IPS DF 19.7 (cell line): Measurements from ENCODE around the gene REPS2.
"Not testable (repeated sequence)": the region's sequence is repeated elsewhere in the genome, so short reads cannot be mapped to it uniquely, and the experiment has no call there.

ENCODE experiments used
- DNase-seq: peaks from one replicate; pipeline ENCODE4 v3.0.0-alpha.2; 2013; ENCODE audit warnings: low read depth, low spot score

Gene REPS2

DNA sequence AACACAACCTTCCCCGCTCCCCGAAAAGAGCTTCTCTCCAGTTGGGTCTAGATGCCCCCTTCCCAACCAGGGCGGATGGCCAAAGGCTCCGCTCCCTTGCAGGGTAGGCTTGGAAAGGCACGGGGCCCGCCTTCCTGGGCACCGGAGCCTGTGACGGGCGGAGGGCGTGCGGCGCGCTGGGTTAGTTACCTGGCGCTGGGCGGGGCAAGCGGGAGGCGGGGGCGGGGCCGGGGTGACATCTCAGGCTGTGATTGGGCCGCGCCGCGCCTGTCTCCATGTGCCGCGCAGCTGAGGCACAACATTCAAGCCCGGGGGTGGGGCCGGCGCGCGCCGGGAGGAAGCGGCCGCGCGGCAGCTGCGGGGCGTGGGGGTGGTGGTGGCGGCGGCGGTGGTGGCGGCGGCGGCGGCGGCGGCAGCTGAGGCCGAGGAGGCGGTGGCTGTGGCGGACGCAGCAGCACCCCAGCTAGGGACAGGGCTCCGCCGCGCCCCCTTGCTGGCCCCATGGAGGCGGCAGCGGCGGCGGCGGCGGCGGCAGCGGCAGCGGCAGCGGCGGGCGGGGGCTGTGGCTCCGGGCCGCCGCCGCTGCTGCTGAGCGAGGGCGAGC, at the start of gene REPS2:
Gene REPS2, plus strand, starts transcription at position 298 of the 604 bp plus-strand sequence. Its CDS starts 204 bp downstream, at position 502.
- no peak for DNase-seq

DNA sequence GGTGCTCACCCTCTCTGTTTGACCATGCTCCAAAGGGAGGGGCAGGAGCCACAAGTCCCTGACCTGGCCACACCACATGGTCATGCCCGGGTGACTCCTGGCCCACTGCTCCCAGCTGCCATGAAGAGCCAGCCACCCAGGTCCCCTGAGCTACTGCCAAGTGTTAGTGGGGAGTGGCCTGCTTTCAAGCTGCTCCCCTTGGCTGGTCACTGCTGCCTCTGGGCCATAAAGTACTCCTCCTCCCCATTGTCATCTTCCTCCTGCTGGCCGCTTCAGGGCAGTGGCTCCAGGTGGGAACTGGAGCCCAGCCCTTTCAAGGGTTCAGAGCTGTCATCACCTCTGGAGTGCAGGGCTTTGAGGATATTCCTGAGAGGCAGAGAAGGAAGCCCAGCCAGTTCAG, 49.0 kb upstream of the REPS2 start:
- no peak for DNase-seq

DNA sequence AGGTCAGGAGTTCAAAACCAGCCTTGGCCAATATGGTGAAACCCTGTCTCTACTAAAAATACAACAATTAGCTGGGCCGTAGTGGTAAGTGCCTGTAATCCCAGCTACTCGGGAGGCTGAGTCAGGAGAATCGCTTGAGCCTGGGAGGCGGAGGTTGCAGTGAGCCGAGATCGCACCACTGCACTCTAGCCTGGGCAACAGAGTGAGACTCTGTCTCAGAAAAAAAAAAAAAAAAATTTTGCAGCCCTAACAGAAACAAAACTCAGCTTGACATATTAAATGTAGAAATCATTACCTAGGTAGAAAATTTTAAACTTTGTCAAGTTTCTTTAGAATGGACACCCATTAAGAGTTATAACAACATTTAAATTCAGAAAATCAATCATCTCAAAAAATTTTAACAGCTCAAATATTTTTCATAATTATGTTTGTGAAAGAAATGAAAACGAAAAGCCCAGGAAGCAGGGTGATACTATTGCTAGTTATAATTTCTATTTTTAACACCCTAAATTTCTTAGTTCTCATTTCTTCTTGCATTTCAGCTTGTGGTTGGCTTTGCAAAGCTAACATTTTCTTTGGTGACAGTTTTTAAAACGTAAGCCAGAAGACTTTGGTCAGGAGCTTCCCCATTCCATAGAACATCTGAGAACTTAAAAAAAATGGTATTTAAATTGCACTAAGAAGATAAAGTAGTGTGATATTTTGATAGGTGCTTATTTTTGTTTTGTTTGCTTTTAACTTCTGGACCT, 43.0 kb upstream of the REPS2 start:
- DNase-seq, result no peak

DNA sequence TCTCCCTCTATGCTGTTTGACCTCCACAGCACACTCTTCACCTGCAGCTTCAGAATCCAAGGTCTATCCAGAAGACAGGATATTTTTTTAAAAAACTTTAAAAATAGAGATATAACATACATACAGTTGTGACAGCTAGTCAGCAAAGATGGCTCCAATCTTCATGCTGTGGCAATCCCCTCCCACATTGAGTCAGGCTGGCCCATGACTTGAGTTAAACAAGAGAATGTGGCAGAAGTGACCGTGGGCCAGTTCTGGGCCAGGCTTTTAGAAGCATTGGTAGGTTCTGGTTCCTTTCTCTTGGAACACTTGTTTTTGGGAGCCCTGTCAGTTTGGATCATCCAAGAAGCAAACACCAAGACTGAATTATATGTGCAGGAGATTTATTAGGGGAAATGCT, 36.1 kb upstream of the REPS2 start:
- no peak for DNase-seq

DNA sequence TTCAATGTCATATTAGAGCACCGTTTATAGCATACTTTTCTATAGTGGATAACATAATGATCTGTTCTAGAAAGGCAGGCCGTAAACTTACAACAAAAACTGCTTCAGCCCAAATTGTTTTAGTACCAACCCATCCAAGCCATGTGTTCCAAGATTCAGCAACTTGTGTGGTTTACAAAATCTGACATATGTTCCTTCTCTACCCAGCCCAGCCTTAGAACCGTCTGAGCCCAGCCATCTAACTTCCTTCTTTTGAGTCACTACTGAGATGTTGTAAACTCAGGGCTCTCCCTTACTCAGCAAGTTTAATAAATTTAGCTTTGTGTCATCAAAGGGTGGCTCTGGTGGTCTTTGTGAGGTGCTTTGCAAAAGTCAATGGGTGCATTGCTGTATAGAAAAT, 32.4 kb upstream of the REPS2 start:
- DNase-seq, result no peak

DNA sequence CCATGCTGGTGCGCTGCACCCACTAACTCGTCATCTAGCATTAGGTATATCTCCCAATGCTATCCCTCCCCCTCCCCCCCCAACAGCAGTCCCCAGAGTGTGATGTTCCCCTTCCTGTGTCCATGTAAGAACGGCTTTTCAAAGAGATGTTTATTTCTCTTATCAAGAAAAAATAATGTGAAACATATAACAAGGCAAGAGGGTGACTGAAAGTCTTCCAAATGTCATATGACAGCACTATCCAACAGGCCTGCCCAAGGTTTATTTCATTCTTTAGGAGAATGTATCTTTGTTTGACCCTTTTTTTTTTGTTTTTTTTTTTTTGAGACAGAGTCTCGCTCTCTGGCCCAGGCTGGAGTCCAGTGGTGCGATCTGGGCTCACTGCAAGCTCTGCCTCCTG, 29.9 kb upstream of the REPS2 start:
- no peak for DNase-seq

DNA sequence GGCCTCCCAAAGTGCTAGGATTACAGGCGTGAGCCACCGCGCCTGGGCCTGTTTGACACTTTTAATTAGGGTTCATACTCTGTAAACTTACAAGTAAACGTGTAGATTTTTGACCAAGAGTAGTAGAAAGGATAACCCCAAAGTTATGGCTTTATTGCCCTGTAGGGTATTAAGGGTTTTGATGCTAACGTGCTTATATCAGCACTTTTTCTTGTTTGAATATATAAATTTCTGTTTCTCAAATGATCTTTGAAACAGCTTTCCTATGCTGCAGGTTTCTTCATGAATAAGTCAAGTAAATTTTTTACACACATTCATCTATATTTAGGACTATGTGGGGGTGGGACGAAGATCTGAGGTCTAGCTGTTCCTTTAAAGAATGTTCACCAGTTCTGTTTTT, 29.3 kb upstream of the REPS2 start:
- DNase-seq, result no peak

DNA sequence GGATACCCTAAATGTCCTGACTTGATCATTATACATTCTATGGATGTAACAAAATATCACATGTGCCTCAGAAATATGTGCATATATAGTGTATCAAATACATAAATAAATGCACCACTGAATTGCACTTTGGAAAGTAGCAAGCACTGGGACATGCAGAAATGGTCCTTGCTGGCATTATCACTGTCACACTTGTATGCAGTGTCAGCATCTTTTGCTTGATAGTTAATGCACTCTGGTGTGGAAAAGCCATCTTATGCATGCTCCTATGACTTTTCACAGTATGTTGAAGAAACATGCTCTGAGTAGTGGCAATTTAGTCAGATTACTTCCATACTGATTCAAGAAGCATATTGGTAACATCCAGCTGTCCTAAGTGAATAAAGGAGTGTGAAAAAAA, 27.5 kb upstream of the REPS2 start:
- no peak for DNase-seq

DNA sequence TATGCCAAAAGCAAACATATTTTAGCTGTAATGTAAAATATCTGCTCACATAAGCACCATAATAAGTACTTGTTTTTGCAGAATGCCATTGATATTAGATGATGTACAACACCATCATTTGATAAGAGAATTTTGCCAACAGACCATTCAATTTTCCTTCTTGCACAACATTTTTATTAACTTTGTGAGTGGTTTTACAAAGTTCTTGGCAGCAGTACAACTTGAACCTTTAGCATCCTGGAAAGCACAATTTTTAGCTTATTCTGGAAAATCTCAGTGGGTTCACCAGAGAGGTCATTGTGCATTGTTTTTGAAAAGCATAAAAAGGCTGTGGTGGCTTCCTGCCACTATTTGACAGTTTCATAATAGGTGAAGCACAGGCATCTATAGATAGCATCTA, 26.4 kb upstream of the REPS2 start:
- DNase-seq, result no peak

DNA sequence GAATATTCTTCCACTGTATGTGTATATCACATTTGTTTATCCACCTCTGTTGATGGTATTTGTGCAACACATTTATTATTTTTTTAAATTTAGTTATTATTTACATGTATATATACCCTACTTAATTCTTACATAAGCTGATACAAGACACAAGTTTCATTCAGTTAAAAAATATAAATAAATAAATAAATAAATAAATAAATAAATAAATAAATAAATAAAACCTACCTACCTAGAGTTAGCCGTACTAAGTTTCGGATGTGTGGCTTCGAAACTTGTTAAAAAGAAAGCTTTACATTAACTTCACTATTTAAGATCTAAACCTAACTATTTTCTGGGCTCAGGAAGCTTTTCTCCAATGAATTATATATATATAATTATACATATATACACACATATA, 23.3 kb upstream of the REPS2 start:
- no peak for DNase-seq

DNA sequence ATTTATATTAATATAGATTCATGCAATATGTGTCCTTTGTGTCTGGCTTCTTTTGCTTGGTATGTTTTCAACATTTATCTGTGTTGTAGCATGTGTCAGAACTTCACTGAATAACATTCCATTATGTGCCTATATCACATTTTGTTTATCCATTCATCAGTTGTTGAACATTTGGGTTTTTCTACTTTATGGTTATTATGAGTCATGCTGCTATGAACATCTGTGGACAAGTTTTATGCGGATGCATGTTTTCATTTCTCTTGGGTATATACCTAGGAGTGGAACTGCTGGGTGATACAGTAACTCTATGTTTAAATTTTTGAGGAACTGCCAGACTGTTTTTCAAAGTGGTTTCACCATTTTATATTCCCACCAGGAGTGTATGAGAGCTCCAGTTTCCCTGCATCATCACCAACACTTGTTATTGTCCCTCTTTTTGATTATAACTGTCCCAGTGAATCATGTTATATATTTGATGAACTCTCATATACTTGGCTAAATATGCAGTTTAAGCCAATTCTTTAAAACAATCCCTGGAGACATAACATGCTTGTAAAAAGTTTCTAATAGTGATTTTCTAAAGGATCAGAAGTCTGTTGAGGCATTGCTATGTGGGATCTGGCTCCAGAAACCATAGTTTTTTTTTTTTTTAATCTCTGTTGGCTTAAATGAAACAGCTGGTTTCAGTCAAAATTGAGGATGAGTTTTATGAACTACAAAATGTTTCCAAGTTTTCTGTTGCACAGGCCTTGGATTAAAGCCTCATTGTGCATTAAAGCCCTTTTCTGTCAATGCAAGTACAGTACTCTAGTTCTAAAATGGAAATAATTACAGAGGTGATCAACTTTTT, 21.6 kb upstream of the REPS2 start:
- DNase-seq, result no peak

DNA sequence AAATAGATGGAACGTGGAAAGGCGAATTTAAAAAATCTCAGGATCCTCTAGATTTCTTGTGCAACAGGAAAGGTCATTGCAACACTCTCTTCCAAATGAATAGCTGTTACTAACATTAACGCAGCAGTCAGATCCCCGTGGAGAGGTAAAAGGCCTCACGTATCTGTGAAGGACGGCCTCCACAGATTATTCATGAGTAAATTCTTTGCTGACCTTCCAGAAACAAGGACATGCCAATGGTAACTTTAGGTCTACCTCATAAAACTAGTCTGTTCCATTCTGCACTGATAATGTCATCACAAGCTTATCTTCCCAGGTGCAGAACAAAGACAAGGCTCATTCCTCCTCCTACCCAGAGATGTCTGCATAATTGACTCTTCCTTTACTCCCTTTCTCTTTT, 16.1 kb upstream of the REPS2 start:
- no peak for DNase-seq

DNA sequence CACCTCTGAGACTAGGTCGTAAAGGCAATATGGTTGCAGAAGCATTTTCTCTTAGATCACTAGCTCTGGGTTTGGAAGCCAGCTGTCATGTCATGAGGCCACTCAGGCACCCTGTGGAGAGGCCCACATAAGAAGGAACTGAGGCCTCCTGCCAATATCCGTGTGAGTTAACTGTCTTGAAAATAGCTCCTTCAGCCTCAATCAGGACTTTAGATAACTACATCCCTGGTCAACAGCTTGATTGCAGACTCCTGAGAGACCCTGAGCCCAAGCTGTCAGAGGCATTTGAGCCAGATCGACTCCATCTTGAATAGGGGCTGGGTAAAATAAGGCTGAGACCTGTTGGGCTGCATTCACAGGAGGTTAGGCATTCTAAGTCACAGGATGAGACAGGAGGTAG, 15.1 kb upstream of the REPS2 start:
- no peak for DNase-seq

DNA sequence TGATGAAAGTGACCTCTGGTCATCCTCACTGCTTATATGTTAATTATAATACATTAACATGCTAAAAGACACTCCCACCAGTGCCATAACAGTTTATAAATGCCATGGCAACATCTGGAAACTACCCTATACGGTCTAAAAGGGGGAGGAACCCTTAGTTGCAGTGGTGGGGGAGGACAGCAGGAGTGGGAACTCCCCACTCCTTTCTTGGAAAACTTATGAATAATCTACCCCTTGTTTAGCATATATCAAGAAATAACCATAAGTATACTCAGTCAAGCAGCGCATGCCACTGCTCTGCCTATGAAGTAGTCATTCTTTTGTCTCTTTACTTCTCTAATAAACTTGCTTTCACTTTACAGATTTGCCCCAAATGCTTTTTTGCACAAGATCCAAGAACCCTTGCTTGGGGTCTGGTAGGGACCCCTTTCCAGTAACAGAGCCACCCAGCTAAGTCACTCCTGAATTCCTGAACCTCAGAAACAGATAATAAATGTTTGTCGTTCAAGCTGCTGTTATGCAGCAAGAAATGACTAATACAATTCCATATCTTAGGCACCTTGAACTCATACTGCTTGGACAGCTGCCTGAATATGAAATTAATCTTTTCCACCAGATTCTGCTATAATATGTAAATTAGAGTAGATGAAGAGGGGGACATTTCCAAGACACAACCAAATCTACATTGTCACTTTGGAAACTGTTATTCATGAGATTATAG, 14.4 kb upstream of the REPS2 start:
- DNase-seq, result no peak

DNA sequence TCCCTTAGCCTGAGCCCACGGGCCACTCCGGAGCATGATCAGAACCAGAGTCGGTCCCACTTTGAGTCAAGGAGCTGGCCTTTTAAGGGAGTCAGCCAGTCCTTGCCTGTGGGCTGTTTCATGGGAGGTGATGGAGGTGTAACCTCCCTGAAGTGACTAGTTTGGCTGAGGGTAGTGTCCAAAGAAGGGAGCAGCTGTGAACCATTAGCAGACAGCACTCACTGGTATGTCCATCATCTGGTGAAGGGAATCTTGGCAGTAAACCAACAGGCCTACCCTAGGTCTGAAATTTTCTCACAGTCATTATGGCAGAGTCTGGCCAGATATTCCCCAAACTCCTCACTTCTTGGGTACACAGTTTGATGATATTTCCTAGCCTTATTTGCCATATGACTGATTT, 12.3 kb upstream of the REPS2 start:
- DNase-seq, result no peak

DNA sequence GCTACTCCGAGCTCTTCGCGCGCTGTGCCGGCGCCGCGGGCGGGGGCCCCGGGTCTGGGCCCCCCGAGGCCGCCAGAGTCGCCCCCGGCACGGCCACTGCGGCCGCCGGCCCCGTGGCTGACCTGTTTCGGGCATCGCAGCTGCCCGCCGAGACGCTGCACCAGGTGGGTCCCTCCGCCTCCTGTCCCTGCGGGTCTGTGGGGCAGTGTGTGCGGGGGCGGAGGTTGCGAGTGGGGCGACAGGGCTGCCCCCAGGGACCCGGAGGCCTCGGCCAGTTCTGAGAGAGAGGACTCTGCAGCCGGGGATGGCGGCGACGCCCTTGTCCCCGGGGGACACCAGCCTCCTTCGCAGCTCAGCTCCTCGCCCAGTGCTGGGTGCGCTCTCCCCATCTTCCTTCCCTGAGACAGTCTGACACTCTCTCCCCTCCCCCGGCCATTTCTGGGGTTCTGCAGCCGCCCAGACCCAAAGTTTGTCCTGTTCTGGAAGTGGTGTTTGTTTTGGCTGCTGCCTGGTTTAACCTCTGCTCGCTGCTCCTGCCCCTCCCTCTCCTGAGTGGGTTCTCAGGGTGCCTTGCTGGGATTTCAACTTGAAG, 609 bp downstream of the REPS2 start:
- DNase-seq, result no peak

DNA sequence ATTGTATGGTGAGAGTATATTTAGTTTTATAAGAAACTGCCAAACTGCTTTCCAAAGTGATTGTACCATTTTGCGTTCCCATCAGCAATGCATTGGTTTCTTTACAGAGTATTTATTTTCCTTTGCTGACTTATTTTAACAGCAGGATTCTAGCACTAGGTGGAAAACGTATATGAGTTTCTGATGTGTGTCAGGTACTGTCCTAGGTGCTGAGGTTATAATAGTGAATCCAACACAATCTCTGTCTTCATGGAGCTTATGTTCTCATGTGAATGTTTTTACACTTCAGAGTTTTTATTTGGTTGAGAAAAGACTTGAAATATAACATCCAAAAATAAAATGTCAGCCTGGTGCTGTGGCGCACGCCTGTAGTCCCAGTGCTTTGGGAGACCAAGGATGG, 4.0 kb downstream of the REPS2 start:
- no peak for DNase-seq

DNA sequence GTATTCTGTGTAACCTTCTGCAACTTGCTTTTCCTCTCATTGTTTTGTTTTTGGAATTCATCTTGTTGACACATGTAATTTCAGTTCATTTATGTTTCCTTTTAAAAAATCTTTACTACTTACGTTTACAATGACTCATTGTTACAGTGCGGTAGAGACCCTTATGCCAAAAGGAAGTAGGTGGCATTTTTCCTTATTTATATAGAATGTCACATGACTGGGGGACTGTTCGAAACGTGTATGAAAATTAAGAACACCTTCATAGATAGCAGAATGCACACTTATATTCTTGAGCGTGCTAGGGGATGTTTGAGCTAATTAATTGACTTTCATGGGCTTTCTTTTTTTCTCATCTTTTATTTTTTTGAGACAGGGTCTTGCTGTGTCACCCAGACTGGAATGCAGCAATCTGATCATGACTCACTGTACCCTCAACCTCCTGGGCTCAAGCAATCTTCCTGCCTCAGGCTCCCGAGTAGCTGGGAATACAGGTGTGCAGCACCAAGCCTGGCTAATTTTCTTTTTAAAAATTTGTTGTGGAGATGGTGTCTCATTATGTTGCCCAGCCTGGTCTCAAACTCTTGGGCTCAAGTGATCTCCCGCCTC, 7.3 kb downstream of the REPS2 start:
- no peak for DNase-seq

DNA sequence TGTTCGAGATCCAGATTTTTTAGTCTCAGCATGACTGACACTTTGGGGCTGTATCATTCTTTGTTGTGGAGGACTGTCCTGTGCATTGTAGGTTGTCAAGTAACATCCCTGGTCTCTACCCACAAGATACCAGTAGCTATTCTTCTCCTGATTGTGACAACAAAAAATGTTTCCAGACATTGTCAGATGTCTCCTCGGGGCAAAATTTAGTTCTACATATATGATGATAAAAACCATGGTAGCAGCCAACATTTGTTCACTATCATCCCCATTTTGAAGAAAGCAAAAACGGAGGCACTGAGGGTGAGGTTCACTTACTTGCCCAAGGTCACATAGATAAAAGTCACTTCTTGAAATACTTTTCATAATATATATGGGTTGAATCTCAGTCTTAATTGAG, 11.3 kb downstream of the REPS2 start:
- DNase-seq, result no peak

DNA sequence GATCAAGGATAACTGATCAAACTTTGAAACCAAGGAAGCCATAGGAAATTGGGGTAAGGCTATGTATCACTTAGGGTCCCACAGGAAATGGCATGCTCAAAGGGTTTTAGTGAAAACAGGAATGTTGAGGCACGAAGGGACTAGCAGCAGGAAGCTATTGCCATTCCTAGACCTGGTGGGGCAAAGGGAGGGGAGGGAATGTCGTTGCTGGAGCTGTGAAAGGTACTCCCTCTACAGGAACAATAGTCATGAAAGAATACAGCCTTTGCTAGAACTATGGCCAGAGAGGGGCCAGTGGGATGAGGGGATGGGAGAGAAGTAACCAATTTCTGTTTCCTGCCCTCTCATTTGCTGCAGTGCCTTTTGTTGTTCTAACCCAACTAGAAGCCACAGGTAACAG, 11.9 kb downstream of the REPS2 start:
- DNase-seq, result no peak

DNA sequence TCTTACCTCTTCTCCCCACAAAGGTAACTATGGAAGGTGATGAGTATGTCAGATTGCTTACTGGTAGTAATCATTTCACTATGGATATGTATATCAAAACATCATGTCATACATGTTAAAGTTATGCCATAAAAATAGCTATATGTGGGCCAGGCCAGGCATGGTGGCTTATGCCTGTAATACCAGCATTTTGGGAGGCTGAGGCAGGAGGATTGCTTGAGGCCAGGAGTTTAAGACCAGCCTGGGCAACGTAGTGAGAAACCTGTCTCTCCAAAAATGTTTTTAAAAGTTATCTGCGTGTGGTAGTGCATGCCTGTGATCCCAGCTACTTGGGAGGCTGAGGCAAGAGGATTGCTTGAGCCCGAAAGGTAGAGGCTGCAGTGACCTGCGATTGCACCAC, 16.2 kb downstream of the REPS2 start:
- not testable (repeated sequence) for DNase-seq
